ENCODE data around the gene CNN2.

Gene CNN2

DNA sequence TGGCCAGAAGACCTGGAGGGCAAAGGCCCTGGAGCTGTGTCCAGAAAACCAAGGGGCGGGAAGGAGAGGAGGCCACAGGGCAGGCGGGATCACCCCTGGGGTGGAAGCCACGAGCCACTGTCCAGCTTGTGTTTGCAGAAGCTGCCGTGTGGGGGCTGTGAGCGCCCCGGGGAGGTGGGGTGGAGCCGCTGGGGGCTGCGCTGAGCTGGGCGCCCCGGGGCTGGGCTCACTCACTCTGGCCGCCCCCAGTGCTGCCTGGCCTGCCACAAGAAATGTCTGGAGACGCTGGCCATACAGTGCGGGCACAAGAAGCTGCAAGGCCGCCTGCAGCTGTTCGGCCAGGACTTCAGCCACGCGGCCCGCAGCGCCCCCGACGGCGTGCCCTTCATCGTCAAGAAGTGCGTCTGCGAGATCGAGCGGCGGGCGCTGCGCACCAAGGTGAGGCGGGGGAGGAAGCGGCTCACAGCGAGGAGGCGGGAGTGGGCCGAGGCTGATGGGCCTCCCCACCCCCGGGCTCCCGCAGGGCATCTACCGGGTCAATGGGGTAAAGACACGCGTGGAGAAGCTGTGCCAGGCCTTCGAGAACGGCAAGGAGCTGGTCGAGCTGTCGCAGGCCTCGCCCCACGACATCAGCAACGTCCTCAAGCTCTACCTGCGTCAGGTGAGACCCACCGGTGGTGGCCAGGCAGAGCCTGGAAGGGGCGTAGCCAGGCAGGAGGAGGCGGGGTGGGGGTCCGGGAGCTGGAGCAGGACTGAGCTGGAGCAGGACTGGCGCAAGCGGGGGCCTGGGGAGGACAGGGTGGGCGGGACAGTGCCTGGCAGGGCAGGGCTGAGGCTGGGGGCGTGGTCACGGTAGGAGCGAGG lies 55.1 kb downstream of the CNN2 start:
- DNase-seq (ENCODE audit: low read depth, low spot score) = no peak

DNA sequence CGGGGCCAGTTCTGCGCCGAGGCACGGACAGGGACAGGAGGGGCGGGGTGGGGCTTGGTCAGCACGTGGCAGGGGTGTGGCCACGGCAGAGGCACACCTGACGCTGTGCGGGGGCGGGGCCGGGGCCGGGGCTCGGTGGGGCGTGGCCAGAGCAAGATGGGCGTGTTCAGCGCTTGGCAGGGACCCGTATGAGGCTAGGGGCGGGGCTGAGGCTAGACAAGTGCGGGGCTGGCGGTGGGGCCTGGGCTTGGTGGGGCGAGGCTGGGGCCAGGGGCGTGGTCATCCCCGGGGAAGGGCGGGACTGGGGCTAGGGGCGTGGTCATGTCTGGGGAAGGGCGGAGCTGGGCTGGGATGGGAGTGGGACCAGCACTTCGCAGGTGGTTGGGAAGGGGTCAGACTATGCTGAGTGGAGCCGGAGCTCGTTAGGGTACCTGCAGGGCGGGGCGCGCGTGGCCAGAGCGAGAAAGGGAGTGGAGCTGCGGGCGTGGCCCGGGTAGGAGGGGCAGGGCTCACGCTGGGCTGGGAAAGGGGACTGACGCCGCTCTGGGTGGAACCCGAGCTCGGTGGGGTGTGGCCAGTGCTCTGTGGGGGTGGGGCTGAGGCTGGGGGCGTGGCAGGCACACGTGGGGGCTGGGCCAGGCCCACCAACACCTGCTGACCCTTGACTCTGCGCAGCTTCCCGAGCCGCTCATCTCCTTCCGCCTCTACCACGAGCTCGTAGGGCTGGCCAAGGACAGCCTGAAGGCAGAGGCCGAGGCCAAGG lies 55.9 kb downstream of the CNN2 start:
- peak; percentile 46 for DNase-seq (ENCODE audit: low read depth, low spot score)

DNA sequence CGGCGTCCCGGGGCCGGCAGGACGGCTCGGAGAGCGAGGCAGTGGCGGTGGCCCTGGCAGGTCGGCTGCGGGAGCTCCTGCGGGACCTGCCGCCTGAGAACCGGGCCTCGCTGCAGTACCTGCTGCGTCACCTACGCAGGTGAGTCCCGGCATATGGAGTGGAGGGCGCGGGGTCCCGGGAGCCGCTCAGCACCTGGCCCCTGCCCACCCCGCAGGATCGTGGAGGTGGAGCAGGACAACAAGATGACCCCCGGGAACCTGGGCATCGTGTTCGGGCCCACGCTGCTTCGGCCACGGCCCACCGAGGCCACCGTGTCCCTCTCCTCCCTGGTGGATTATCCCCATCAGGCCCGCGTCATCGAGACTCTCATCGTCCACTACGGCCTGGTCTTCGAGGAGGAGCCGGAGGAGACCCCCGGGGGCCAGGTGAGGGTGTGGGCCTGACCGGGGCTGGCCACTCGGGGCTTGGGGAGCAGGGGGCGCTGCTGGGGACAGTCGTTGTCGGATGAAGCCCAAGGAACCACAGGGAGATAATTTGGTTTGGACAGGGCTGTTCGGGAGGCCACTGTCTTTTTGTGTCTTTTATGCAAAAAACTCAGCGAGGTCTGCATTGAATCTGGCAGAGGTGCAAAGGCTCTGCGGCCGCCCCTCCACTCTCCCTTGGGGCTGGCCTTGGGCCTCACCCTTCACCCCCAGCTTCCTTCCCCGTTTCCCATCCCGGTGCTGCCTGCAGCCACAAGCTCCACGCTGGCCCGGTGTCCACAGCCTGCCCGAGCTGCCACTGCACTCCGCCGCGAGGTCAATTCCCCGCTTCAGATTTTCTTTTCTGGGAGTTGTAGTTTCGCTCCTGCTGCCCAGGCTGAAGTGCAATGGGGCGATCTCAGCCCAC lies 56.8 kb downstream of the CNN2 start:
- no peak for DNase-seq (ENCODE audit: low read depth, low spot score)

DNA sequence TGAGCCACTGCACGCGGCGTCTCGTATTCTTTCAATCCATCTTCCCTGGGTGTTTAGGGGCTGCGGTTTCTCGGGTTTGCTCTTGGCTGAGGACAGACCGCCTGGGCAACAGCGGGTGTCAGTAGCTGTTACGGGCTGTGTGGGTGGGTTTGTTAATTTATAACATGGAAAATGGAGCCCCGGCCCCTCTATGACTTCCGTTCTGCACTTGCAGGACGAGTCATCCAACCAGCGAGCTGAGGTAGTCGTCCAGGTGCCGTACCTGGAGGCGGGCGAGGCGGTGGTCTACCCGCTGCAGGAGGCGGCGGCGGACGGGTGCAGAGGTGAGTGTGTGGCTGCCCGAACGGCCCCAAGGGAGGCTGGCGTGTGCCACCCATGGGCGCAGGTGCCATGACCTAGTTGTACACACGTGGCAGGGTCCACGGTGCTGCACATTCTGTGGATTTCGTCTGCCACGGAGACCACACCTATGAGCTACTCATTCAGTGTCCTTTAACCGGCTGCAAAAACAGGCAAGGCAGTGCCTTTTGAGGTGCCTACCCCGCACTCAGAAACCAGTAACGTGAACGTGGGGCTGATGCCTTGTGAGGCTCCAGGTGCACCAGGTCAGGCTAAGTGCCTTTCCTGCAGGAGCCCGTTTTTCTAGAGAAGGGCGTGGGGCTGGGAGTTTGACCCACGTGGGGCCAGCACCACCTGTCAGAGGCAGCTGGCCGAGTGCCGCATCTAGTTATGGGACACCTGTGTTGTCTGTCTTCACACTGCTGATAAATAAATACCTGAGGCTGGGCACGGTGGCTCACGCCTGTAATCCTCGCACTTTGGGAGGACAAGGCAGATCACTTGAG lies 57.8 kb downstream of the CNN2 start:
- DNase-seq (ENCODE audit: low read depth, low spot score) = no peak

DNA sequence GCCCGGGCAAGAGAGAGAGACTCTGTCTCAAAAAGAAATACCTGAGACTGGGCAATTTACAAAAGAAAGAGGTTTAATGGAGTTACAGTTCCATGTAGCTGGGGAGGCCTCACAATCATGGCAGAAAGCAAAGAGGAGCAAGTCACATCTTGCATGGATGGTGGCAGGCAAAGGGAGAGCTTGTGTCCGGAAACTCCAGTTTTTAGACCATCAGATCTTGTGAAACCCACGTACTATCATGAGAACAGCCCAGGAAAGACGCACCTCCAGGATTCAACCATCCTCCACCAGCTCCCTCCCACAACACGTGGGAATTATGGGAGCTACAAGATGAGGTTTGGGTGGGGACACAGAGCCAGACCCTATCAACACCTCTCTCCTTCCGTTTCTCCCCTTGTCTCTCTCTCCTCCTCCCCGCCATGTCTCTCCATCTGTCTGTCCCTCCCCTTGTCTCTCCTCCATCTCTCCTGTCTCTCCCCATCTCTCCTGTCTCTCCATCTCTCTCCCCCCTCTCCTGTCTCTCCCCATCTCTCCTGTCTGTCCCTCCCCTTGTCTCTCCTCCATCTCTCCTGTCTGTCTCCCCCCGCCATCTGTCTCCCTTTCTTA lies 58.7 kb downstream of the CNN2 start:
- no peak for DNase-seq (ENCODE audit: low read depth, low spot score)

DNA sequence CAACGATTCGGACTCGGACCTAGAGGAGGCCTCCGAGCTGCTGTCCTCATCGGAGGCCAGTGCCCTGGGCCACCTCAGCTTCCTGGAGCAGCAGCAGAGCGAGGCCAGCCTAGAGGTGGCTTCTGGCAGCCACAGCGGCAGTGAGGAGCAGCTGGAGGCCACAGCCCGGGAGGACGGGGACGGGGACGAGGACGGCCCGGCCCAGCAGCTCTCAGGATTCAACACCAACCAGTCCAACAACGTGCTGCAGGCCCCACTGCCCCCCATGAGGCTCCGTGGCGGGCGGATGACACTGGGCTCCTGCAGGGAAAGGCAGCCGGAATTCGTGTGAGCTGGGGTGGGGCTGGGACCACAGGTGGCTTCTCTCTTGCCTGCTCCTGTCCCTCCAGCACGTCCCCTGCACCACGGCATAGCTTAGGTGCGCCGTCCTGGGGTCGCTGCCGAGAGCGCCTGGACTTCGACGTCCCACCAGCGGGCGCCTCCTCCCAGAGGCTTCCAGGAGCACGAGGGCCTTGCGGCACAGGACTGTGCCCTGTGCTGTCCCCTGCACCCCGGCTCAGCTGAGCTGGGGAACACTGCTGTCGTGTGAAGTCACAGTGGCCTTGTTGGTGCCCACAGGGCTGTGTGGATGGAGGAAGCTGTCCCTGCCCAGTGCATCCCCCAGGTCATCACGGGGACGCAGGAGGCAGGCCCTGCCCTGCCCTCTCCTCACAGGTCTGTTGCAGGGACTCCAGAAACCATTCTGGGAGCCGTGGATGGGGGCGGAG lies 59.5 kb downstream of the CNN2 start:
- DNase-seq (ENCODE audit: low read depth, low spot score) = no peak

DNA sequence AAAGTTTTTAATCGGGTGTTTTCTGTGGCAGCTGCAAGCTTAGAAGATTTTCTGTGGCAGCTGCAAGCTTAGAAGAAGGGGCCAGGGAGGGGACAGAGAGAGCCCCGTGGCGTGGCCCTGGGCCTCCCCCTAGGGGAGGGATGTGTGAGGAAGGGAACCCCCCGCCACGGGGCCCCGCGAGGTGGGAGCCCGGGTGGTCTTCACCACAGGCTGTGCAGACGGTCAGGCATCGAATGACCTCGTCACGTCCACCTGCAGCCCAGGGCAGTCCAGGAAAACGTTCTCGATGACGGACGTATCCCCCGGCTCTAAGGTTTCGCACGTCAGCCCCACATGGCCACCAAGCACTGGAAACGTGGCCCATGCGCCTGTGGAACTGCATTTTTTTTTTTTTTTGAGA lies 60.2 kb downstream of the CNN2 start:
- no peak for DNase-seq (ENCODE audit: low read depth, low spot score)

DNA sequence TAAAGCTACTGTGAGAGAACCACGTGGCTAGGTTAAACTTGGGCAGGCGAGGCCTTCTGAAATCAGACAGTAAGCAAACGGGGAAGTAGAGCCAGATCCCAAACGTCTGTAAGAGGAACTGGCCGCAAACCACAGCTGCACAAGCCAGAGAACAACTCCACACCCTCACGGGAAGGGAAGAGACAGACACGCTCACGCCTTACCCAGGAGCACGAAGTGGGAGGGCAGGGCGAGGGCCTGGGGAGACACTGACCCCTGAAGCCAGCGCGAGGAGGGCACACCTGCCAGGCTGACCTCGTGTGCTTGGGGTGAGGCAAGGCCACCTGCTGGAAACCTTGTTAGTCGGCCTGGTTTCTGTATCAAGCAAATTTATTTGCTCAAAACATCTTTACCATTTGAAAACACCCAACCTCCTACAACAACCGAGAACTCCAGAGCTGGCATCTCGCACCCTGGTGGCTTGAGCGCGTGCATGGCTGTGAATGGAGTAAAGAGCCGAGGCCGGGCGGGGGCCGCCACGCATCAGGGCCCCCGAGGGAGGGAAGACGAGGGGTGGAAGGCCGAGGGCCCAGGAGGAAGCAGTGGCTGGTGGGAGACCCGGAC lies 61.5 kb downstream of the CNN2 start:
- no peak for DNase-seq (ENCODE audit: low read depth, low spot score)

DNA sequence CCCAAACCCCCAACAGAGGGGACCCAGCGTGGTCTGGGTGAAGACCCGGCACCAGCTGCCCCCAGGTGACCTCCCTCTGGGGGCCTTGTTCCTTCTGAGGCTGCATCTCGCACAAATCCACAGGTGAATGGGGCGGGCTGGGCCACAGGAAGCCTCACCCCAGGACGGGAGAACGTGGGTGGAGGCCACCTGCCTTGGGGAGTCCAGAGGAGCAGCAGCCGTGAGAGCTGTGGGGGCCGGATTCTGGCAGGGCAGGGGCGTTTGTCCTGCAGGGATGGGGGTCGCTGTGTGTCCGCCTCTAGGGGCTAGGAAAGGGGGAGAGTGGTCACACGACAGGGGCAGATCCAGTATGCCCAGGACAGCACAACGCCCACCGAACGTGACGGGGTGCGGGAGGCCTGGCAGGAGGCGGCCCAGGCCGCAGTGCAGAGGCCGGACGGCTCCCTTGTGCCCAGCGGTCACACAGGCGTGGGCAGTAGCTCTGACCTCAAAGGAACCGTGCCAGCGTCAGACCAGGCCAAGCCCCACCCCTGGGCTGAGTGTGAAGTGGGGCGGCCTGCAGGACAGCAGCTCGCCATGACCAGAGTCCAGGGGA lies 62.1 kb downstream of the CNN2 start:
- DNase-seq (ENCODE audit: low read depth, low spot score) = no peak
